IMR-90 (cell line): Measurements from ENCODE around the gene MYO1H. TPM values are rescaled to one million over a fixed set of nuclear protein-coding genes. Genes with fewer than 3 reads are reported as not detected.

Experiments
- ATAC-seq: fragments of 200-7000 bp; cut with Tn5 transposase; 2 replicates; pipeline ENCODE4 v1.9.1; 2020; ENCODE audit warnings: low read depth, mild to moderate bottlenecking, moderate library complexity
- BruUV-seq: library from RNA; stranded (reverse); fragments of 400-500 nt; replicated peaks from 2 replicates; lab custom pipeline; 2021; lab: Mats Ljungman, UMichigan
- CTCF ChIA-PET: fragments of 300-600 bp; formaldehyde crosslinking; extraction: SDS; loops from one replicate; lab custom pipeline; 2021; ENCODE audit warnings: antibody characterized with exemption; lab: Yijun Ruan, JAX
- POLR2A ChIA-PET: fragments of 300-600 bp; sonication (Branson Sonifier 250); formaldehyde crosslinking; loops from one replicate; lab custom pipeline; 2022; ENCODE audit warnings: antibody characterized with exemption; ENCODE audit not compliant: unreplicated experiment; lab: Charles Lee
- DNase-seq: peaks from one replicate; pipeline ENCODE4 v3.0.0; 2013
- H2AFZ ChIP-seq: replicated peaks from 2 replicates; pipeline ENCODE3; 2013; ENCODE audit warnings: low read length, mild to moderate bottlenecking; ENCODE audit not compliant: poor library complexity
- H2AK5ac ChIP-seq: 2 replicates; pipeline ENCODE4 v1.6.1; 2013; ENCODE audit warnings: low read depth, low read length, inconsistent platforms
- H2AK9ac ChIP-seq: replicated peaks from 2 replicates; pipeline ENCODE3; 2013; ENCODE audit warnings: mild to moderate bottlenecking, low read depth, low read length, moderate library complexity; ENCODE audit not compliant: poor library complexity
- H2BK120ac ChIP-seq: 2 replicates; pipeline ENCODE4 v1.6.1; 2013; ENCODE audit warnings: low read depth, low read length, inconsistent platforms
- H2BK15ac ChIP-seq: 3 replicates; pipeline ENCODE4 v1.6.1; 2013; ENCODE audit warnings: low read depth, low read length, inconsistent platforms
- H2BK20ac ChIP-seq: 2 replicates; pipeline ENCODE4 v1.6.1; 2013; ENCODE audit warnings: low read depth, mild to moderate bottlenecking, inconsistent platforms, low read length, moderate library complexity
- H2BK5ac ChIP-seq: 2 replicates; pipeline ENCODE4 v1.6.1; 2013; ENCODE audit warnings: mild to moderate bottlenecking, low read depth, low read length, inconsistent platforms; ENCODE audit not compliant: poor library complexity, severe bottlenecking
- H3K14ac ChIP-seq: replicated peaks from 2 replicates; pipeline ENCODE4 v1.6.1; 2013; ENCODE audit warnings: low read depth, low read length, inconsistent platforms
- H3K18ac ChIP-seq: 2 replicates; pipeline ENCODE4 v1.6.1; 2013; ENCODE audit warnings: low read depth, low read length, control low read depth
- H3K23ac ChIP-seq: 2 replicates; pipeline ENCODE4 v1.6.1; 2013; ENCODE audit warnings: low read depth, low read length, inconsistent platforms
- H3K27ac ChIP-seq: 2 replicates; pipeline ENCODE4 v1.5.1; 2013; ENCODE audit warnings: mild to moderate bottlenecking, control low read depth, low read length; ENCODE audit not compliant: insufficient read depth
- H3K27me3 ChIP-seq: 2 replicates; pipeline ENCODE4 v1.6.1; 2013; ENCODE audit warnings: low read length; ENCODE audit not compliant: control insufficient read depth, insufficient read depth
- H3K36me3 ChIP-seq: 2 replicates; pipeline ENCODE4 v1.6.1; 2013; ENCODE audit warnings: low read length, mixed read lengths; ENCODE audit not compliant: control insufficient read depth, insufficient read depth
- H3K4ac ChIP-seq: 2 replicates; pipeline ENCODE4 v1.6.1; 2013; ENCODE audit warnings: low read depth, low read length, inconsistent platforms
- H3K4me1 ChIP-seq: 2 replicates; pipeline ENCODE4 v1.6.1; 2013; ENCODE audit warnings: low read length, mixed read lengths; ENCODE audit not compliant: control insufficient read depth, insufficient read depth
- H3K4me2 ChIP-seq: 2 replicates; pipeline ENCODE4 v1.6.1; 2013; ENCODE audit warnings: low read depth, mild to moderate bottlenecking, control low read depth, low read length, moderate library complexity
- H3K4me3 ChIP-seq: 2 replicates; pipeline ENCODE4 v1.5.1; 2013; ENCODE audit warnings: low read depth, mild to moderate bottlenecking, control low read depth, low read length, moderate library complexity; ENCODE audit not compliant: insufficient read depth
- H3K56ac ChIP-seq: 2 replicates; pipeline ENCODE4 v1.6.1; 2013; ENCODE audit warnings: low read length, inconsistent platforms; ENCODE audit not compliant: insufficient read depth; ENCODE audit errors: extremely low read depth
- H3K79me1 ChIP-seq, 2 experiments: 2 replicates each; pipeline ENCODE4 v1.6.1; 2013; ENCODE audit warnings: low read length in 2 of 2, inconsistent platforms in 1 of 2, low read depth in 1 of 2
- H3K9ac ChIP-seq: 2 replicates; pipeline ENCODE4 v1.6.1; 2013; ENCODE audit warnings: low read depth, low read length, control low read depth
- H3K9me1 ChIP-seq: 2 replicates; pipeline ENCODE4 v1.6.1; 2013; ENCODE audit warnings: low read length, inconsistent platforms; ENCODE audit not compliant: insufficient read depth
- H3K9me3 ChIP-seq: 2 replicates; pipeline ENCODE4 v1.6.1; 2013; ENCODE audit warnings: low read length; ENCODE audit not compliant: control insufficient read depth, insufficient read depth
- H4K20me1 ChIP-seq: 2 replicates; pipeline ENCODE4 v1.6.1; 2013; ENCODE audit warnings: low read length, inconsistent platforms; ENCODE audit not compliant: insufficient read depth
- H4K5ac ChIP-seq: 2 replicates; pipeline ENCODE4 v1.6.1; 2013; ENCODE audit warnings: mild to moderate bottlenecking, low read depth, low read length, control low read depth
- H4K8ac ChIP-seq, 2 experiments: 2 replicates each; pipeline ENCODE4 v1.6.1; 2013; ENCODE audit warnings: low read depth in 2 of 2, low read length in 2 of 2, control low read depth in 1 of 2, inconsistent platforms in 1 of 2
- H4K91ac ChIP-seq: 2 replicates; pipeline ENCODE4 v1.6.1; 2013; ENCODE audit warnings: low read depth, low read length, inconsistent platforms; ENCODE audit not compliant: insufficient read depth
- CTCF ChIP-seq: conservative IDR thresholded peaks from 2 replicates; pipeline ENCODE4 v1.5.1; 2012; ENCODE audit warnings: mild to moderate bottlenecking, low read depth, low read length, improper control_type of control experiment
- POLR2A ChIP-seq: IDR thresholded peaks from 2 replicates; pipeline ENCODE4 v1.6.1; 2012; ENCODE audit warnings: mild to moderate bottlenecking, low read depth, low read length
- RAD21 ChIP-seq: IDR thresholded peaks from 2 replicates; pipeline ENCODE4 v1.6.1; 2012; ENCODE audit warnings: low read length, improper control_type of control experiment
- SMC3 ChIP-seq: fragments of 150-350 bp; IDR thresholded peaks from 2 replicates; pipeline ENCODE4 v1.6.1; 2016; ENCODE audit warnings: low read depth, mild to moderate bottlenecking, antibody characterized with exemption, low read length, moderate library complexity
- WGBS, 2 experiments: methylation state at CpG; one replicate each; pipeline versions ENCODE4 v1.1.5 to v1.1.7; 2013; ENCODE audit warnings: missing lambda C conversion rate in 2 of 2; ENCODE audit not compliant: insufficient read length in 1 of 2; ENCODE audit errors: extremely low coverage in 2 of 2; 5-methylcytosine and 5-hydroxymethylcytosine counted together
- dilution Hi-C: fragments of 300-500 bp; cut with HindIII; formaldehyde crosslinking; loops from one replicate; pipeline ENCODE4 v1.14.3; 2018; ENCODE audit warnings: low sequenced_read_pairs; ENCODE audit not compliant: unreplicated experiment
- in situ Hi-C: fragments of 300-500 bp; cut with MboI; formaldehyde crosslinking; loops from 3 replicates; pipeline ENCODE4 v1.14.3; 2019; ENCODE audit warnings: low sequenced_read_pairs, inconsistent platforms, mixed read lengths
- intact Hi-C: fragments of 100-400 bp; cut with micrococcal nuclease; formaldehyde crosslinking; loops from 2 replicates; pipeline ENCODE4 v1.10.0; 2022
- polyA plus RNA-seq, 3 experiments: library from polyadenylated mRNA; depleted of rRNA; stranded (reverse); fragments of >200 nt; gene quantifications; 2 replicates each; pipeline ENCODE4 v1.2.3, GENCODE V29; 2012; ENCODE audit warnings: low replicate concordance in 1 of 3
- total RNA-seq: library from RNA; depleted of rRNA; stranded (reverse); fragments of >200 nt; gene quantifications from 2 replicates; pipeline ENCODE4 v1.2.3, GENCODE V29; 2012

MYO1H gene
- total and polyA plus RNA-seq, 2 of the 4 experiments (the other 2 are of a cell fraction): not detected

DNA sequence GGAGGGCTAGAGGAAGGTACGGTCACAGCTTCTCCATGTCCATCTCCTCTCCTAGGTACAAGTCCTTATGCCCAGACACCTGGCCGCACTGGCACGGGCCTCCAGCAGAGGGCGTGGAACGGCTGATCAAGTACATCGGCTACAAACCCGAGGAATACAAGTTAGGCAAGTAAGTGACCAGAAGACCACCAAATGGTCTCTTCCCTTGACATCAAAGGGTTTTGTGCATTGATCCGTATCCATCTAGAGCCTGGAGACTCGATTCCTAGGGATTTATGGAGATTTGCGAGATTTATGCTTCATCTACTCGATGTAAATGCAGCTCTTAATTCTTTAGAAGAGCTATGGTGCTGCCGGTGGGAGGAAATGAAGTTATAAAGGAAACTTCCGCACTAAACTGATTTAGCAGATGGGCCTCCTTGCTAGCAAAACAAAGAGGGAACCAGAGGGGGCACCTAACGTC lies 85.2 kb downstream of the MYO1H start:
- H3K79me1 ChIP-seq: no peaks in the 10 kb centered on the region
- H3K23ac ChIP-seq: no peak overlapping the region
- no TSS peak for BruUV-seq
- peak; percentile 78 for DNase-seq
- no peak overlapping the region for H3K18ac ChIP-seq
- 0 out of 4 replicates have a peak overlapping the region, but pooled peaks of 1 of the 2 experiments have one; percentile 20 for H4K8ac ChIP-seq
- peak; percentile 72 for ATAC-seq
- TF ChIP-seq POLR2A (no peak), CTCF (peak; percentile 74), RAD21 (peak; percentile 68), SMC3 (peak; percentile 66)
- no peak overlapping the region for H3K27ac ChIP-seq
- no peak overlapping the region for H2AK5ac ChIP-seq
- no peaks in the 10 kb centered on the region for H3K9me1 ChIP-seq
- no peak overlapping the region for H2AK9ac ChIP-seq
- H2AFZ ChIP-seq: peak overlapping the region; percentile 52
- H4K91ac ChIP-seq: no peak overlapping the region
- H4K5ac ChIP-seq: no peak overlapping the region
- no peak overlapping the region for H2BK20ac ChIP-seq
- ChIA-PET POLR2A (no interaction called here), CTCF (interaction anchor here (0.5 to 1.5 kb wide), 8 partner anchors 11 to 479 kb away, joined by 3 to 8 read pairs (median 3); partner anchors contain the start of genes KCTD10 and UBE3B)
- H2BK120ac ChIP-seq: no peak overlapping the region
- no peak overlapping the region for H3K4me3 ChIP-seq
- no peaks in the 10 kb centered on the region for H3K27me3 ChIP-seq
- H3K14ac ChIP-seq: no peak overlapping the region
- no peaks in the 10 kb centered on the region for H3K4me1 ChIP-seq
- H3K9me3 ChIP-seq: no peaks in the 10 kb centered on the region
- H3K4ac ChIP-seq: no peak overlapping the region
- H3K36me3 ChIP-seq: no peaks in the 10 kb centered on the region
- no peak overlapping the region for H2BK15ac ChIP-seq
- H3K4me2 ChIP-seq: no peak overlapping the region
- no peak overlapping the region for H2BK5ac ChIP-seq
- 80% methylated on average over 1 of the region's 14 CpGs; no CpG with 5 or more reads in 1 of the 2 experiments for WGBS, 2 experiments
- dilution Hi-C loops (no loop called here), intact Hi-C loops (loop anchor here (1.0 kb wide), 1 partner anchor 44 kb away; the partner anchor contains the start of genes KCTD10 and UBE3B), in situ Hi-C loops (loop anchor here (5.0 kb wide), 1 partner anchor 44 kb away; the partner anchor contains the start of genes KCTD10 and UBE3B)
- no peaks in the 10 kb centered on the region for H4K20me1 ChIP-seq
- H3K9ac ChIP-seq: no peak overlapping the region
- H3K56ac ChIP-seq: no peak overlapping the region
